ENCODE results near the gene ENOX1. TPM values are rescaled to one million over a fixed set of nuclear protein-coding genes. Genes with fewer than 3 reads are reported as not detected.

The ENOX1 gene
- polyA plus RNA-seq, 2 of the 4 experiments (the other 2 are of a cell fraction), result 0.28 to 0.41 TPM

DNA sequence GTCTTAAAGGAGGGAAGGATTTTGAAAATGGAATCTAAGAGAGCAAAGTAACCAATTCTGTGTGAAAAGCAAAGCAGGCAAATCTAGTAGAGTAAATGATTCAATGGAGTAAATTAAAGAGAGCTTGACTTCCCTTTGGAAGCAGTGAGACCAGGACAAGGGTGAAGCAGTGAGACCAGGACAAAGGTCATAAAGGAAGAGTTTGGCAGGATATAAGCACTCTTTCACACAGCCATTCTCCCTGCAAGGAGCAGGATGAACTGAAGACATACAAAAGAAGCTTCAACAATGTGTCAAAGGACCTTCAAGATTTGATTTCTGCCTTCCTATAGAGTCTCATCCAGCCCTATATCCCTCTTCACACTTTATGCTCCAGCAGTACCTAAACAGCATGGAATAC is 123.8 kb downstream of the ENOX1 start:
- no peak overlapping the region for H3K27ac ChIP-seq
- H3K4me3 ChIP-seq, result no peak overlapping the region
- CTCF ChIA-PET, result no interaction called here
- DNase-seq (ENCODE audit: low read depth in 1 of 2, low spot score in 1 of 2) (no peak), ATAC-seq (no peak), FAIRE-seq (no peak)
- no peak for TF ChIP-seq POLR2AphosphoS2 (conservative IDR thresholded peaks at IDR 0.05; ENCODE audit: low read length)
- TF ChIP-seq, protein P1, sequence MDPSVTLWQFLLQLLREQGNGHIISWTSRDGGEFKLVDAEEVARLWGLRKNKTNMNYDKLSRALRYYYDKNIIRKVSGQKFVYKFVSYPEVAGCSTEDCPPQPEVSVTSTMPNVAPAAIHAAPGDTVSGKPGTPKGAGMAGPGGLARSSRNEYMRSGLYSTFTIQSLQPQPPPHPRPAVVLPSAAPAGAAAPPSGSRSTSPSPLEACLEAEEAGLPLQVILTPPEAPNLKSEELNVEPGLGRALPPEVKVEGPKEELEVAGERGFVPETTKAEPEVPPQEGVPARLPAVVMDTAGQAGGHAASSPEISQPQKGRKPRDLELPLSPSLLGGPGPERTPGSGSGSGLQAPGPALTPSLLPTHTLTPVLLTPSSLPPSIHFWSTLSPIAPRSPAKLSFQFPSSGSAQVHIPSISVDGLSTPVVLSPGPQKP (IDR thresholded peaks at IDR 0.05; ENCODE audit: low read depth, low read length), result no peak
- TF ChIP-seq GATA3 (IDR thresholded peaks at IDR 0.05; ENCODE audit: borderline replicate concordance), result no peak
- no peak for TF ChIP-seq EP300 (IDR thresholded peaks at IDR 0.05)
- TF ChIP-seq, protein P2, sequence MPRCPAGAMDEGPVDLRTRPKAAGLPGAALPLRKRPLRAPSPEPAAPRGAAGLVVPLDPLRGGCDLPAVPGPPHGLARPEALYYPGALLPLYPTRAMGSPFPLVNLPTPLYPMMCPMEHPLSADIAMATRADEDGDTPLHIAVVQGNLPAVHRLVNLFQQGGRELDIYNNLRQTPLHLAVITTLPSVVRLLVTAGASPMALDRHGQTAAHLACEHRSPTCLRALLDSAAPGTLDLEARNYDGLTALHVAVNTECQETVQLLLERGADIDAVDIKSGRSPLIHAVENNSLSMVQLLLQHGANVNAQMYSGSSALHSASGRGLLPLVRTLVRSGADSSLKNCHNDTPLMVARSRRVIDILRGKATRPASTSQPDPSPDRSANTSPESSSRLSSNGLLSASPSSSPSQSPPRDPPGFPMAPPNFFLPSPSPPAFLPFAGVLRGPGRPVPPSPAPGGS (IDR thresholded peaks at IDR 0.05), result no peak
- TF ChIP-seq, protein P3, sequence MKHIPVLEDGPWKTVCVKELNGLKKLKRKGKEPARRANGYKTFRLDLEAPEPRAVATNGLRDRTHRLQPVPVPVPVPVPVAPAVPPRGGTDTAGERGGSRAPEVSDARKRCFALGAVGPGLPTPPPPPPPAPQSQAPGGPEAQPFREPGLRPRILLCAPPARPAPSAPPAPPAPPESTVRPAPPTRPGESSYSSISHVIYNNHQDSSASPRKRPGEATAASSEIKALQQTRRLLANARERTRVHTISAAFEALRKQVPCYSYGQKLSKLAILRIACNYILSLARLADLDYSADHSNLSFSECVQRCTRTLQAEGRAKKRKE (CRISPR knock-in tag; IDR thresholded peaks at IDR 0.05; ENCODE audit: low read depth), result no peak
- TF ChIP-seq HDAC2 (IDR thresholded peaks at IDR 0.05), result no peak
- TF ChIP-seq, protein P4, sequence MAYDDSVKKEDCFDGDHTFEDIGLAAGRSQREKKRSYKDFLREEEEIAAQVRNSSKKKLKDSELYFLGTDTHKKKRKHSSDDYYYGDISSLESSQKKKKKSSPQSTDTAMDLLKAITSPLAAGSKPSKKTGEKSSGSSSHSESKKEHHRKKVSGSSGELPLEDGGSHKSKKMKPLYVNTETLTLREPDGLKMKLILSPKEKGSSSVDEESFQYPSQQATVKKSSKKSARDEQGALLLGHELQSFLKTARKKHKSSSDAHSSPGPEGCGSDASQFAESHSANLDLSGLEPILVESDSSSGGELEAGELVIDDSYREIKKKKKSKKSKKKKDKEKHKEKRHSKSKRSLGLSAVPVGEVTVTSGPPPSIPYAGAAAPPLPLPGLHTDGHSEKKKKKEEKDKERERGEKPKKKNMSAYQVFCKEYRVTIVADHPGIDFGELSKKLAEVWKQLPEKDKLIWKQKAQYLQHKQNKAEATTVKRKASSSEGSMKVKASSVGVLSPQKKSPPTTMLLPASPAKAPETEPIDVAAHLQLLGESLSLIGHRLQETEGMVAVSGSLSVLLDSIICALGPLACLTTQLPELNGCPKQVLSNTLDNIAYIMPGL (CRISPR knock-in tag; IDR thresholded peaks at IDR 0.05; ENCODE audit: borderline replicate concordance), result no peak
- no peak for TF ChIP-seq NFE2L2 (conservative IDR thresholded peaks at IDR 0.05; ENCODE audit: low read length)
- TF ChIP-seq ZFP36 (IDR thresholded peaks at IDR 0.05; ENCODE audit: borderline replicate concordance, partially characterized antibody), result no peak
- no peak for TF ChIP-seq TP53 (CRISPR knock-in tag; IDR thresholded peaks at IDR 0.05)
- H3K4me1 ChIP-seq, result no peaks in the 10 kb centered on the region
- no peak overlapping the region for H3K4me2 ChIP-seq
- POLR2A ChIA-PET, result no interaction called here
- H3K9me3 ChIP-seq, result no peaks in the 10 kb centered on the region

DNA sequence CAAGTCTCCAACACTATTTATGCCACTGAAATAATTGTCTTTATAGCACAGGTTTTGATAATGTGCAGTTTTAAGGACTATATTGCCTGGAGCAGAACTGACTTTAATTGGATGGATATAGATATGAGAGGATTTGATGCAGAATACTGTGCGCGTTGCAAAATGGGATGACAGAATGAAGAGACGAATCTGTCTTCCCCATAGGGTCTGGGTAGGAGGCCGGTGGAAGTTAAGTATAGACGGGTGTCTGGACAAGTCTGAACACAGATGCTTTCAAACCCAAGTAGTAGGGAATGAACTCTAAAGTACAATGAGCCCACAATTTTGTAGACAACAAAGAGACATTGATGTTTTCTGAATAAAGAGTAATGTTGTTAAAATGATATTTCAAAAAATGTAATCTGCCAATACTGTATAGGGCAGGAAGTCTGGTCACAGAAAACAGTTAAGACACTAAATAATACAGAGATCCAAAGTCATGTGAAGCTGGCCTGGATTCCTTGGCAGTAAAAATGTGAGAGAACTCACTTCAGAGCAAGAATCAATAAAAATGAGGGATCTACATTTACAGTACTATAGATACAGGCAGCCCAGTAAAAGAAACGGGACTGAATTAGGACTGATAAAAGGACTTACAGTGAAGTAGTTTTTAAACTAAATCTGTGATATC is 125.5 kb downstream of the ENOX1 start:
- ATAC-seq (no peak), DNase-seq (ENCODE audit: low read depth in 1 of 2, low spot score in 1 of 2) (no peak), FAIRE-seq (no peak)
- TF ChIP-seq EP300 (IDR thresholded peaks at IDR 0.05) (no peak), BHLHE40 (IDR thresholded peaks at IDR 0.05; ENCODE audit: low read depth, low read length) (no peak), RFX5 (IDR thresholded peaks at IDR 0.05) (no peak)
- TF ChIP-seq, protein P5, sequence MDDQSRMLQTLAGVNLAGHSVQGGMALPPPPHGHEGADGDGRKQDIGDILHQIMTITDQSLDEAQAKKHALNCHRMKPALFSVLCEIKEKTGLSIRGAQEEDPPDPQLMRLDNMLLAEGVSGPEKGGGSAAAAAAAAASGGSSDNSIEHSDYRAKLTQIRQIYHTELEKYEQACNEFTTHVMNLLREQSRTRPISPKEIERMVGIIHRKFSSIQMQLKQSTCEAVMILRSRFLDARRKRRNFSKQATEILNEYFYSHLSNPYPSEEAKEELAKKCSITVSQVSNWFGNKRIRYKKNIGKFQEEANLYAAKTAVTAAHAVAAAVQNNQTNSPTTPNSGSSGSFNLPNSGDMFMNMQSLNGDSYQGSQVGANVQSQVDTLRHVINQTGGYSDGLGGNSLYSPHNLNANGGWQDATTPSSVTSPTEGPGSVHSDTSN (IDR thresholded peaks at IDR 0.05), result no peak
- TF ChIP-seq, protein P4 (CRISPR knock-in tag; IDR thresholded peaks at IDR 0.05; ENCODE audit: borderline replicate concordance), result no peak
- Histone ChIP-seq H3K4me2 (no peak overlapping the region), H3K27ac (no peak overlapping the region), H3K9me3 (no peaks in the 10 kb centered on the region), H3K4me1 (no peaks in the 10 kb centered on the region), H3K4me3 (no peak overlapping the region)
- POLR2A ChIA-PET, result no interaction called here
- CTCF ChIA-PET, result no interaction called here
- 69% methylated on average over 6 of the region's 6 CpGs for WGBS (ENCODE audit: missing lambda C conversion rate)
